AG08396 (cell line): ENCODE results near the gene DRAXIN.

ENCODE experiments used
- DNase-seq: peaks from one replicate; pipeline ENCODE4 v3.0.0; 2012; ENCODE audit warnings: low spot score, mixed read lengths

Gene DRAXIN

DNA sequence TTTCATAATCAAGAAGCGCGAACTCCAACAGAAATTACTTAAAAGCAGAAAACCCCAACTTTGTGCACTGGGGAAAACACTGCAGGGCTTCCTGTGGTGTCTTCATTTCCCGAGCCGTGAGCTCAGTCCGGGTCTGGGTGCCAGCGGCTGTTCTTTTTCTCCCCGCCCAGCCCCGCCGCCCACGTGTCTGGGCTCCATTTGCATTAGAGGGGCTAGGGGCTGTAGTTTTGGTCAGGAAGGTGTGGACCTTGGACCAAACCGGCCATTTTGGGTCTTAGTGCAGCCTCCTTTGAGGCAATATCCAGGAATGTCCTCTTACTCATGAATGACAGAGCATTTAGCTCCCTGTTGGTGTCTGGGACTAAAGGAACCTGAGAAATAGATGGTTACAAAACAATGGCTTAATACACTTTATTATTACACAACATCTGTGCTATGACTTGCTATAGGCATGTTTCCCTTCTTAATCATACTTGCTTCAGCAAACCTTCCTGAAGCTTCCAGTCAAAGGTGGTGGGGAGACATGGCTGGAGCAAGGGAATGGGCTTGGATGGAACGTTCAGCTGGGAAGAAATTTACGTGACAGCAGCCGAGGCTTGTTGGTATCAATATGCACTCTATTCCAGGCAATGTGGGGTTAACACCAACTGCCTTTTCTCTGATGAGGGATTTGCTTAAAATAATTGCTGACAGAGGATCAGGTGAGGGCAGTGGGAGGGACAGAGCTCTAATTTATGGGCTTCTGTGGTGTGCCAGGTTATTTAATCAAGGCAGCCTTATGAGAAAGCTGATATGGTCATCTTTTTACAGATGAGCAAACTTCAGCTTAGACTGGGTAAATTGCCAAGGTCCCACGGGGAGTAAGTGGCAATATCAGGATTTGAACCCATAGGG is 45.5 kb downstream of the DRAXIN start:
- peak; percentile 75 for DNase-seq

- DNase-seq, result no peak
Measured at GRCh38 chr1:11738096-11738495, 46.6 kb downstream of the DRAXIN start.

GRCh38 chr1:11738783-11739182 is 47.3 kb downstream of the DRAXIN start:
- DNase-seq, result no peak

DNA sequence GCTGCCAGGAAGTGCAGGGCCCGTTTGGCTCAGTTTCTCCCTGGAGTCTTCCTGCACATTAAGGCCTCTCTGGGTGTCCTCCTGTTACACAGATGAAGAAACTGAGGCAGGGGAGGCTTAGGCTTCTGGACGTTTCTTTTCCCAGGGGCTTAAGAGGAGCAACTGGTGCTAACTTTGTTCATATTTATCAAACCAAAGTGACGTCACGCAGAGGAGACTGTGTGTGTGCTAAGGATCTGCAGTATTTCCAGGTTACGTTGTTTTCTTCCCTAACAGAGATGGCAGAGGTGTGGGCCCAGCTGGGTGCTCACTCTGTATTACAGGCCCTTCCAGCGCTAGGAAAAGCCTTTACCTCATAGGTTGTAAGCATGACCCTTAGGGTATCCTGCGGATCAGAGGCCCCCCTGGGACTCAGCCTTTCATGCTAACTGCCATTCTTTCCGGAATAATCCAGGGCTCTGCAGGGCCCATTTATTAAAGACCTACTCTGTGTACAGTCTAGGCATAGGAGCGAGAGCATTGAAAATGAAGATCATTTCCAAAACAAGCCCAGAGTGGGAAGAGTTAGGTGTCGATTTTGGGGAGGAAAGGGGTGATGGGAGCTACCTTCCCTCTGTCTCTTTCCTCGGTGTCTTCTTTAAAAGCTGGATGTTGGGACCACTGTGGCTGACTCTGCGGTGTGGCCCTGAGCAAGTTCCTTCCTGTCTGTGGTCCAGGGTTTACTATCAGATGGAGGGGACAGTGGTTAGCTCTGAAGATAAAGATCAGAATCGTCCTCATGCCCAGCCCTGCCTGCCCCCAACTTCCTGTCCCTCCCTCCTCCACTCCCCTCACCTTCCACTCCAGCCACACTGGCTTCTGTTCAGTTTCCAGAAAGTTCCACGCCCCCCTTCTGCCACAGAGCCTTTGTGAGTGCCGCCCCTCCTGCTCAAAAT is 49.0 kb downstream of the DRAXIN start:
- DNase-seq, result no peak

- no peak for DNase-seq
Measured at GRCh38 chr1:11741482-11741881, 50.0 kb downstream of the DRAXIN start.

DNA sequence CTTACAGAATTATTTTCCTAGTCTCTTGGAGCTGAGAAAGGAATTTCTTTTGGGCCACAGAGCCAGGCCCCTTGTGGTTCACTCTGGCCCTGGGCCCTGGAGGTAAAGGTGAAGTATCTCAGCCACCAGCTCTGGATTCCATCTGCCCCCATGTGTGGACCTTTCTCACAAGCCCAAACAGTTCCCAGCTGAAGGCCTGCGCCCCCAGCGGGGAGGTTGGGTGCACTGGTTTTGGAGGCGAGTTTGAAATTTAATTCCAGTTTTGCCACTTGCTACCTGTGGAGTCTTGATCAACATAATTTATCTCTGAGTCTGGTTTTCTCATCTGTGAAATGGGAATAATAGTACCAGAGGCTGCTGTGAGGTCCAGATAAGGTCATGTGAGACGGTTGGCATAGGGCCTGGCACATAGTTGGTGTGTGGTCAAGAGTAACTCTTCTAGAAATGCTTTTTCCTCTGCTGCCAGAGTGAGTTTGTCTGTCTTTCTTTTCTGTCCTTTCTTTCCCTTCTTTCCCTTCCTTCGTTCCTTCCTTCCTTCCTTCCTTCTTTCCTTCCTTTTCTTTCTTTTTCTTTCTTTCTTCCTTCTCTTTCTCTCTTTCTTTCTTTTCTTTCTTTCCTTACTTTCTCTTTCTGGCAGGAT is 50.5 kb downstream of the DRAXIN start:
- no peak for DNase-seq

DNA sequence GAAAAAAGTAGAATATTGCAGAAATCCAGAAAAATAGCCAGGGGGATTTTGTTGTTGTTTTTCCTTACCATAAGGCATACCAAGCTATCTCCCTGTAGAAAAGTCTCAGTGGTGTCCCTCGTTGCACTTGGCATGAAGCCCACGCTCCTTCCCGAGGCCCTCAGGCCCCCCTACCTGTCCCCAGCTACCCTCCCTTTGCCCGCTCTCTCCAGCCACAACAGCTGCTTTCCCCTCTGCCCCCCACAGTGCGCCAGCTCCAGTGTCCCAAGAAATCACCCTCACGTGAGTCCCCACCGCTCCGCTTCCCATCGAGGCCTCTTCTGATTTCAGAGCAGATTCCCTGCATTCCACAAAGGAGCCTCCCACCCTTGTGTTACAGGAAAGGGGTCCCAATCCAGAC is 52.8 kb downstream of the DRAXIN start:
- no peak for DNase-seq

DNA sequence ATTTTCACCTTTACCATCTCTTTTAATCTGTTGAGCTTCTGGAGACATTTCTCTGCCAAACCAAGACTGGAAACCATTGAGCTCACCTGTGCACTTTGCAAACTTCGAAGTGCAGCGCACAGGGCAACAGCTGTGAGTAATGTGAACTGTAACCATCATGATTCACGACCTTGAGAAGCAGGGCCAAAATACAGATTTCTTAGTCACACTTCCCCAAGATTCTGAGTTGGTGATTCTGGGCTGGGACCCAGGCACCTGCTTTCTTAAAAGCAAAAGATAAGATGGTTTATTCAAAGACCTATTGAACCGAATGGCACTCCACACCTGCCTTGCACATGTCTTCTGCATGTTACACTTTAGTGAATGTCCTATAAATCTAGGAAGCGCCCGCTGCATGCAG is 54.6 kb downstream of the DRAXIN start:
- no peak for DNase-seq

DNA sequence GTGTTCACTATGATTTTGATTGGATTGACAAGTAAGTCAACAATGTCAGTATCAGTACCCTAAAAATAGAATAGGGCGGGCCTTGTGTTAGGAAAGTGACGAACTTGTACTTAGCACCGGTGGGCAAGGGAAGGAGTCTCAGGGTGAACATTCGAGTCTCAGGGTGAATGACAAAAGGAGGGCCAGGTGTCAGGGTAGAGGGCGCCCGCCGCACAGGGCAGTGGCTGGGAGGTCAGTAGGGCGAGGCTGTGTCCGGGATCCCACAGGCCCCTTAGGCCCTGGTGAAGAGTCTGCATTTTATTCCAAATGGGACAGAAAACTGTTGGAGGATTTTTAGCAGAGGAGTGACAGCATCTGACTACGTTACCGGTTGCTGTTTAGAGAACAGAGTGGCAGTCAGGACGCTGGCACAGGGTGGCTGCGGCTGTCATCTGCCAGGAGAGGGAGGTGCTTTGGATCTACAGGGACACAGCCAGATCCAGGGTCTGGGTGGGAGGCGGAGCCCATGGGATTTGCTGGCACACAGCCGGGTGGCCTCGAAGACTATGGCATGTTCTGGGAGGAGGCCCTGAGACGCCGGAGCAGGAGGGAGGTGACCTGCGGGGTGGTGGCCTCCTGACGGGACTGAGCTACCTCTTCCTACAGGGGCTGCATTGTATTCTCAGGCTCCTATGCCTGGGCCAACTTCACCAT is 55.4 kb downstream of the DRAXIN start:
- DNase-seq, result no peak

GRCh38 chr1:11748294-11749202 is 57.0 kb downstream of the DRAXIN start:
- no peak for DNase-seq

- peak; percentile 79 for DNase-seq
Measured at GRCh38 chr1:11749203-11749689, 57.7 kb downstream of the DRAXIN start.

DNA sequence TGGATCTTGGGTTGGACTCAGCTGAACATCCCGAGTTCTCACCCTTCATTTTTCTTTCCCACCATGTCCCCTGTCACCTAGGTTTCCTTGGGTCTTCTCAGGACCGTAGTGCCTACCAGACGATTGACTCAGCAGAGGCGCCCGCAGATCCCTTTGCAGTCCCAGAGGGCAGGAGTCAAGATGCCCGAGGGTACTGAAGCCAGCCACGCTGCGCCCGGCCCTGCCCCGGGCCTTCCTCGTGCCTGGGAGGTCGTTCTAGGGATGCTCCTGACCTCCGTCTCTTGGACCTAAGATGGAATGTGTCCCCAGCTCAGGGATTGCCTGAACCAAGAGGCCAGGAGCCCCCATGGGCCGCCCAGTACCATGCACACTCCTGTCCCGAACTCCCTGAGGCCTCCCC is 58.5 kb downstream of the DRAXIN start:
- DNase-seq, result no peak

GRCh38 chr1:11751087-11751486 is 59.6 kb downstream of the DRAXIN start:
- no peak for DNase-seq

DNA sequence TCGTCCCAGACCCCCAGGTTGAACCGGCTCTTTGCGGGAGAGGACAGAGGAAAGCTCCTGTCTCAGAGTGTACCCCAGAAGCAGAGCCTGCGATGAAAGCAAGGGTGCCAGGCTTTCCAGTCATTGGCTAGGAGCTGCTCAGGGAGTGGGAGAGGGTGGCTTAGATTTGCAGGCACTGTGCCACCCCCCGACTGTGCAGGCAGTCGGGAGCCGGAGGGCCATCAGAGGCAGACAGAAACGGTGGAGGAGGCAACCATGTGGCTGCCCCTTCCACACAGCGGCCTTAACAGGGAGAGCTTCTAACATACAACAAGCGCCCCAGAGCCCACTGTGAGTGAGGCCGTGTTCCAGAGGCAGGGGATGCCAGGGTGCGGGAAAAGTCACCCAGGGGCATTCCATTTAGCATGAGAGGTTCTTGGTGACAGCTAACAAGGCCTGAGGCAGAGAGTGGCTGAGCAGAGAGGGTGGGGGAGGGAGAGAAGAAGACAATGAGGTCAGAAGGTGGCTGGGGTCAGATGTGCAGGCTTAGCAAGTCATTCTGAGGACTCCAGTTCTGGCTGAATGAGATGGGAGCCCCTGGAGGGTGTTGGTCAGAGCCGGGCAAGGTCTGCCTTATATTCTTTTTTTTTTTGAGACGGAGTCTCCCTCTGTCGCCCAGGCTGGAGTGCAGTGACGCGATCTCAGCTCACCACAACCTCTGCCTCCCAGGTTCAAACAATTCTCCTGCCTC is 61.0 kb downstream of the DRAXIN start:
- no peak for DNase-seq

- no peak for DNase-seq
Measured at GRCh38 chr1:11753555-11754208, 62.2 kb downstream of the DRAXIN start.

DNA sequence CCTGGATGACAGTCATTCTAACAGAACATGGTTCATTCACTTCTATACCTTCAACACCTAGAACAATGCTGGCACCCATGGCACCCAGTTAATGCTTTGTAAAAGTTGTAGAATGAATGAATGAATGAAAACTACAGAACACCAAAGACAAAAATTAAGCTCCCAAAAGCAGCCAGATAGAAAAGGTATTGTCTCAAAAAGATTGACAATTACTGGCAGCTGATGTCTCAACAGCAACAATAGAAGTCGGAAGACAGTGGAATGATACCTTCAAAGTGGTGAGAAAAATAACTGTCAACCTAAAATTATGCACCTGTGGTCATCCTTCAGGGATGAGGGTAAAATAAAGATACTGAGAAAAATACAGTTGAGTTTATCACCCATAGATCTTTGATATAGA is 65.5 kb downstream of the DRAXIN start:
- no peak for DNase-seq

GRCh38 chr1:11759791-11760190 is 68.3 kb downstream of the DRAXIN start:
- DNase-seq, result no peak

DNA sequence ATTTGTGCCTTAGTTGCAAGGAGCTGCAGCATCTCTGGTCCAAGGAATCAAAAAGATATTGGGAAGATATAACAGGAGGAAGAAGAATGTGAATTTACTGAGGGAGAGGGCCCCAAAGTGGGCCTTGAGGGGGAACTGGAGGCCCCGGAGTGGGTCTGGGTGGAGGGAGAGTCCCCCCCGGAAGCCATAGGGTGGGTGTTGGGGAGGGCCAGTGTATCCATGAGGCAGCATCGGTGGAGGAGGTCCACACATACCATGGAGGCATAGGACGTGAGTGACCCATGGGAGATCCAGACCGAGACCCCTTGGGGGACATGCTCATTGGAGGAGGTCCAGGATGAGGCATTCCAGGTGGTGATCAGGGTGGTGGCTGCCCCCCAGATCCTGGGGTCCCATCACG is 69.8 kb downstream of the DRAXIN start:
- no peak for DNase-seq

DNA sequence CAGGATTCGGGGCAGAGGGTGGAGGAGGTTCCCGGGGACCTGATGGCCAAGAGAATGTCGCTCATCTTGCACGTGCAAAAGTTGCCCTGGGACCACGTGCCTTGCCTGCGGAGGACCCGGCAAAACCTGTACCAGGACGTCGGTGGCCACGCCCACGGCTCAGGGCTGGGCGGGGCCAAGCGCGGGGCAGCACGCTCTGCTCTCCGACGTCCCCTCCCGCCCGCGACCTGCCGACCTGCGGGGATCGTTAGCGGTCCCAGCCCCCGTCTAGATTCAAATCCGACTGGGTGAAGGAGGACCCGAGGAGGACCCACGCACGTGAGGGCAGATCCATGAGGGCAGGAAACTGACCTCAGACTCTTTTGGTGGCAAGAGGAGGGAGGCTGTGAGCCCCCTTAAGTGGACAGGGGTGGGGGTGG is 70.5 kb downstream of the DRAXIN start, which contains the start of gene C1orf167:
Gene C1orf167, plus strand, starts transcription at position 206 of the 419 bp plus-strand sequence. CDS start 2,208 bp downstream, outside the sequence.
- no peak for DNase-seq
